GM19099 (cell line): ENCODE data around the gene DMXL1.

Source experiments
- POLR2A ChIP-seq: IDR thresholded peaks from 3 replicates; pipeline ENCODE4 v1.6.1; 2011; ENCODE audit warnings: low read depth; ENCODE audit not compliant: insufficient read length; ENCODE audit errors: extremely low read depth

Gene DMXL1

DNA sequence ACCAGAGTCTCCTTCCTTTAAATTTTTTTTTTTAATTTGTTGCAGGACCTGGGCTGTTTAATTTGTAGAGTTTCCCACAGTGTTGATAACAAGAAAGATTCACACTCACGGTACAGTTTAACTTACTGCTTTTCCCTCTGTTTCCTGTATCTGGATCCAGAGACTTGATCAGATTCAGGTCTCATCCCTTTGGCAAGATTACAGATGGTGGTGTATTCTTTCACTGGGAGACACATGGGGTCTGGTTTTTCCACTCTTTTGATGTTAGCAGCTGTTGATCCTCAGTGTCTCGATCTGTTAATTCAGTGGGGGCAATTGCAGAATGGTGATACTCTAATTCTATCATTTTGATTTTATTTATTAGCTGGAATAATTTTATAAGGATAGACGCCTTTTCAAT lies 209.5 kb downstream of the DMXL1 start:
- TF ChIP-seq POLR2A = no peak

DNA sequence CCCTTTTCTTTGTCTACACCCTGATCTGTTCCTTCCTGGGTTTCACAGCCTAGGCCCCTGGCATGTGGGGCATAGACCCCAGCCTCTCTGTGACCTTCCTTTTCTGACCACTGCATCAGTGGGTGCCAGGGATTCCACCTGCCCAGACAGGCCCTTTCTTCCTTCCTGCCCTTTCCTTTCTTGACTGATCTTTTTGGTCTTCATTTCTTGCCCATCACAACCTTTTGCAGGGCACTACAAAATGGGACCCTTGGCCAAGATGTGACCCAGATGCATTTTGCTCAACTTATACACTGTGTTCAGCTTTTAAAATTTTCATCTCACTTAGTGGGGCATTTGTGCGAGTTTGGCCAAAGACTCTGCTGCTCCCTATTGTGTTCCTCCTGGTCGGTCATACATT lies 211.7 kb downstream of the DMXL1 start:
- no peak for TF ChIP-seq POLR2A

GRCh38 chr5:119284031-119284430 lies 213.1 kb downstream of the DMXL1 start:
- no peak for TF ChIP-seq POLR2A

GRCh38 chr5:119285070-119285916 lies 214.4 kb downstream of the DMXL1 start:
- TF ChIP-seq POLR2A = no peak

GRCh38 chr5:119286511-119287488 lies 215.9 kb downstream of the DMXL1 start:
- no peak for TF ChIP-seq POLR2A

- TF ChIP-seq POLR2A = no peak
These were observed 216.7 kb downstream of the DMXL1 start for GRCh38 chr5:119287547-119288111.

DNA sequence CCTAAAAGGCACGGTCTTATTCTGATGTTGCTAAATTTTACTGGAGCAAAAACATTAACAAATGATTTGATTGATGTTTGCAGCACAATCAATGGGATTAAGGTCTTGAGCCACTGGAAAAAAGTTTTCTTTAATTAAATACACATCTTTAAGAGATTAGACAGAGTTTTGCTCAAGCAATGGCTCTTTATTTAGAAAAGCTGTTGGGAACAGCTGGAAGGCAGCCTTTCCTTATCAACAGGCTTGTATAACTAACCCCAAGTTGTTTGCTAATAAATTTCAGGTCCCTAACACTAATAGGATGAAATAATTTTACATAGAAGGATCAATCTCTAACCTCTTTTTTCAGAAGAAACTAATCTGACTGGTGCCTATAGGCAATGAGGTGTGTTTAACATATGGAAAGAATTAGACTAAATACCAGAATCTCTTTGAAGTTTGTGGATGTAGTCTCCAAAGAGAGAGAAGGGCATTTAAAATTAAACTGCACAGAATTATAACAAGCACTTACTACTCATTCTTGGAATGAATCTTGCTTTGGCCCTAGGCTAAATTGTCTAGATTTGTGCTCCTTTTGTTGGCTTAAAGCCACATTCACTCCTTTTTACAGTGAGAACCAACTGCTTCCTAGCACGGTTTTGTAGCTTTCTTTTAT lies 217.6 kb downstream of the DMXL1 start:
- TF ChIP-seq POLR2A = no peak

- TF ChIP-seq POLR2A = no peak
These were observed 218.7 kb downstream of the DMXL1 start for GRCh38 chr5:119289438-119290044.

GRCh38 chr5:119290161-119290569 lies 219.3 kb downstream of the DMXL1 start:
- no peak for TF ChIP-seq POLR2A

DNA sequence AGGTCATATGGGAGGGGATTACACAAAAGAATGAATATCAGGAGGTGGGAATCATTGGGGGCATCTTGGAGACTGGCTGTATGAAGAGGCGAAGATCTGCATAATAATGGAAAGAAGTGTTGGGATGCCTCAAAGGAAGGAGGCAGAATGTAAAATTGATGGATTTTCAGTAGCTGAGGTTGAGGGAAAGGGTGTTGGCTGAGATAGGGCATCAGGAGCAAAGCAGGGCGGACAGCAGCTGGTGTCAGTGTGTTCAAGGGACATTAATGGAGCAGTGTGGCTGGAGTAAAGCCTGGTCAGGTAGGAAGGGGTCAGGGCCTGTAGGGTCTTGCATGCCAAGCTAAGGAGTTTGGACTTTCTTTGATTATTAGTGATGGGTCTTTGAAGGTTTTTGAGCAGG lies 219.7 kb downstream of the DMXL1 start:
- no peak for TF ChIP-seq POLR2A

DNA sequence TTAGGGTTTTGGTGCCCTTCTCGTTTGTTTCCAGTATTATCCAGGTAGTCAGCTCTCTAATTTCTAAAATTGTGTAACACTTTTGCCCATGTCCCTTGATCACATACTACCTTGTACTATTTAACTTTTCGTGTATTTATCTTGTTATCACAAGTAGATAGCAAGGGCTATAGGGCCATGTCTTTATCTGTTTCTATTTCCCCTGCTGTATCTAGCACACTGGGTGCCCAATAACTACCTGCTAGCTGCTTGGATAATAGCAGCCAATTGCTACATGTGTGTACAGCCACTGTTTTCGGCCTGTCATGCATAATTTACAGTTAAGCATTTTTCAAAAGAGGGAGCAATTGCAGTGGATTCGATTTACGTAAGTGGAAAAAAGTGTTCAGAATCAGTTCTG lies 220.2 kb downstream of the DMXL1 start:
- TF ChIP-seq POLR2A = no peak

DNA sequence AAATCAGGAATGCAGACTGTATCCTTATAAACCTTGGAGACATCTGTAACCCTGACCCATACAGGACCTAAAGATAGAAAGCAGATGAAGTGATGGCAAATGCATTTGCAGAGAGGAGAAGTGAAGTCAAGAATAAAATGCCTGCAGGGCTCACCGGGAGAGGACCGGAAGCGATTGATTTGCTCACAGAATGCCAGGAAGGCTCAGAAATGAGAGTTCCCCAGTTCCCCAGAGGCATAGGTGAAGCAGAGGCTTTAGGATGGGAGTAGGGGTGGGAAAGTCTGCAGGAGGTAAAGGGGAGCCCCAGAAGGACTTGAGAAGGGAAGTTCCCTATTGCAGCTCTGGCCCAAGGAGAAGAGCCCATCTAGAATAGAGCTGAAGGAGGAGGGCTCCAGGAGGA lies 221.0 kb downstream of the DMXL1 start:
- no peak for TF ChIP-seq POLR2A

DNA sequence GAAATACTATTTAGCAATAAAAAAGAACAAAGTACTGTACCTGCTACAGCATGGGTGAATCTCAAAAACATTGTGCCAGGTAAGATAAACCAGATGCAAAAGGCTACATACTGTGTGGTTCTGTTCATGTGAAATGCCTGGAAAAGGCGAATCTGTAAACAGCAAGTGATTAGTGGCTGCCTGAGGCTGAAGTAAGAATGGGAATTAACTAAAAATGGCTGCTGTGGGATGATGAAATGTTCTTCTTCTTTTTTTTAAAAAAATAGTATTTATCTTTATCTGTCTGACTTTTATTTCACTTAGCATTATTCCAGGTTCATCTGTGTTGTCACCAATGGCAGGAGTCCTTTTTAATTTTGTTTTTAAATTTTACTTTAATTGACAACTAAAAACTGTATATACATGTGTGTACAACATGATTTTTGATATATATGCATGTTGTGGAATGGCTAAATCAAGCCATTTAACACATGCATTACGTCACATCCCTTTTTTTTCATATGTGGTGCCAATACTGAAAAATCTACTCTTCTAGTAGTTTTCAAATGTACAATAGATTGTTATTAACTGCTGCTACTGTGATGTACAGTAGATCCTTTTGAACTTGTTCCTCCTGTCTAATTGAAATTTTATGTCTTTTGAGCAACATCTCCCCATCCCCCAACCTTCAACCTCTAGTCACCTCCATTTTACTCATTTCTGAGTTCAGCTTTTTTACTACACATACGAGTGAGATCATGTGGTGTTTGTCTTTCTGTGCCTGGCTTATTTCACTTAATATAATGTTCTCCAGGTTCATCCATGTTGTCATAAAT lies 222.0 kb downstream of the DMXL1 start:
- no peak for TF ChIP-seq POLR2A

DNA sequence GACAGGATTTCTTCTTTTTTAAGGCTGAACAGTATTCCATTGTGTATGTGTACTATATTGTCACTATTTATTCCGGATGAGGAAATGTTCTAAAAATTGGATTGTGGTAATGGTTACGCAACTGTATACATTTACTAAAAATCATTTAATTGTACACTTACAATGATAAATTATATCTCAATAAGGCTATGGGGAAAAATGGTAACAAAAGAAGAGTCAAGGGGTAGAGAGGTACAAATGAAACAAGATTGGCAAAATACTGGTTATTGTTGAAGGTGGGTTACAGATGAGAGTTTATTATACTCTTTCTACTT lies 222.6 kb downstream of the DMXL1 start:
- TF ChIP-seq POLR2A = no peak
